HEK293 (cell line): ENCODE results near the gene ZNF644.

Experiments used
- CTCF ChIA-PET: fragments of 350-600 bp; formaldehyde crosslinking; extraction: SDS; loops from one replicate; lab custom pipeline; 2021; ENCODE audit warnings: antibody characterized with exemption; lab: Yijun Ruan, JAX
- POLR2A ChIA-PET: fragments of 300-600 bp; formaldehyde crosslinking; extraction: SDS; loops from one replicate; lab custom pipeline; 2020; ENCODE audit warnings: antibody characterized with exemption, inconsistent platforms; lab: Yijun Ruan, JAX
- H3K27ac ChIP-seq: fragments of 200-500 bp; sonication (Bioruptor generic); 2 replicates; pipeline ENCODE4 v1.5.1; 2014; ENCODE audit warnings: low read depth, low read length, control low read depth, inconsistent platforms; ENCODE audit errors: extremely low read depth
- H3K36me3 ChIP-seq, 2 experiments: fragments of 200-500 bp in 1 of 2; sonication (Bioruptor generic) in 1 of 2; 1 replicate in 1 of 2; 2 replicates in 1 of 2; pipeline ENCODE4 v1.5.1; 2014 to 2017; ENCODE audit warnings: inconsistent platforms in 2 of 2, low read length in 2 of 2; ENCODE audit not compliant: control insufficient read depth in 2 of 2, insufficient read depth in 1 of 2
- H3K4me1 ChIP-seq: fragments of 200-500 bp; sonication (Bioruptor generic); 2 replicates; pipeline ENCODE4 v1.5.1; 2014; ENCODE audit warnings: mild to moderate bottlenecking, low read length, inconsistent platforms; ENCODE audit not compliant: control insufficient read depth, insufficient read depth
- H3K4me3 ChIP-seq: 2 replicates; pipeline ENCODE4 v1.5.1; 2011; ENCODE audit warnings: low read depth, mild to moderate bottlenecking, control low read depth, low read length, moderate library complexity
- H3K9me3 ChIP-seq: fragments of 200-500 bp; sonication (Bioruptor generic); 2 replicates; pipeline ENCODE4 v1.5.1; 2014; ENCODE audit warnings: low read depth, low read length, inconsistent platforms; ENCODE audit not compliant: control insufficient read depth, insufficient read depth
- BCL11A ChIP-seq: fragments of 450-650 bp; formaldehyde crosslinking; IDR thresholded peaks from 2 replicates; pipeline ENCODE4 v1.5.1; 2016; ENCODE audit warnings: low read depth, missing biosample characterization, missing genetic modification characterization
- FEZF1 ChIP-seq: fragments of 450-650 bp; formaldehyde crosslinking; IDR thresholded peaks from 2 replicates; pipeline ENCODE4 v1.5.1; 2016; ENCODE audit warnings: missing biosample characterization, missing genetic modification characterization
- GLIS1 ChIP-seq: fragments of 450-650 bp; formaldehyde crosslinking; IDR thresholded peaks from 2 replicates; pipeline ENCODE4 v1.5.1; 2016; ENCODE audit warnings: missing biosample characterization, missing genetic modification characterization
- HOXA7 ChIP-seq: sonication (generic); formaldehyde crosslinking; IDR thresholded peaks from 2 replicates; pipeline ENCODE4 v1.8.1; 2022; ENCODE audit warnings: missing genetic modification reagents, borderline replicate concordance
- IKZF3 ChIP-seq: fragments of 450-650 bp; IDR thresholded peaks from 2 replicates; pipeline ENCODE4 v1.5.0; 2018; ENCODE audit warnings: missing biosample characterization, mild to moderate bottlenecking, missing genetic modification characterization, moderate library complexity
- KLF8 ChIP-seq: fragments of 450-650 bp; formaldehyde crosslinking; IDR thresholded peaks from 2 replicates; pipeline ENCODE4 v1.5.1; 2016; ENCODE audit warnings: missing biosample characterization, missing genetic modification characterization
- OSR2 ChIP-seq: fragments of 450-650 bp; formaldehyde crosslinking; IDR thresholded peaks from 2 replicates; pipeline ENCODE4 v1.5.1; 2016; ENCODE audit warnings: missing biosample characterization, missing genetic modification characterization
- REPIN1 ChIP-seq: fragments of 450-650 bp; formaldehyde crosslinking; IDR thresholded peaks from 2 replicates; pipeline ENCODE4 v1.5.1; 2017; ENCODE audit warnings: missing biosample characterization, missing genetic modification characterization, low read depth
- TRIM28 ChIP-seq: IDR thresholded peaks from 2 replicates; pipeline ENCODE4 v1.6.1; 2011; ENCODE audit warnings: low read length, control low read depth, borderline replicate concordance
- YY1 ChIP-seq: fragments of 450-650 bp; formaldehyde crosslinking; IDR thresholded peaks from 2 replicates; pipeline ENCODE4 v1.5.1; 2018; ENCODE audit warnings: missing biosample characterization, missing genetic modification characterization
- ZBTB1 ChIP-seq: fragments of 450-650 bp; formaldehyde crosslinking; IDR thresholded peaks from 2 replicates; pipeline ENCODE4 v1.5.1; 2016; ENCODE audit warnings: missing biosample characterization, missing genetic modification characterization
- ZFHX2 ChIP-seq: fragments of 450-650 bp; formaldehyde crosslinking; conservative IDR thresholded peaks from 2 replicates; pipeline ENCODE4 v1.5.1; 2016; ENCODE audit warnings: missing biosample characterization, missing genetic modification characterization
- ZFP69B ChIP-seq: fragments of 450-650 bp; formaldehyde crosslinking; IDR thresholded peaks from 2 replicates; pipeline ENCODE4 v1.5.1; 2016; ENCODE audit warnings: missing biosample characterization, missing genetic modification characterization
- ZNF114 ChIP-seq: fragments of 450-650 bp; formaldehyde crosslinking; IDR thresholded peaks from 2 replicates; pipeline ENCODE4 v1.5.0; 2017; ENCODE audit warnings: missing biosample characterization, missing genetic modification characterization
- ZNF169 ChIP-seq: fragments of 450-650 bp; formaldehyde crosslinking; IDR thresholded peaks from 2 replicates; pipeline ENCODE4 v1.5.1; 2016; ENCODE audit warnings: missing biosample characterization, missing genetic modification characterization
- ZNF19 ChIP-seq: fragments of 450-650 bp; formaldehyde crosslinking; IDR thresholded peaks from 2 replicates; pipeline ENCODE4; 2016; ENCODE audit warnings: missing biosample characterization, missing genetic modification characterization, low read depth
- ZNF214 ChIP-seq: fragments of 450-650 bp; formaldehyde crosslinking; IDR thresholded peaks from 2 replicates; pipeline ENCODE4 v1.5.1; 2017; ENCODE audit warnings: missing biosample characterization, mild to moderate bottlenecking, missing genetic modification characterization, borderline replicate concordance
- ZNF426 ChIP-seq: fragments of 450-650 bp; formaldehyde crosslinking; IDR thresholded peaks from 2 replicates; pipeline ENCODE4 v1.5.1; 2017; ENCODE audit warnings: missing biosample characterization, missing genetic modification characterization, mild to moderate bottlenecking, inconsistent platforms, moderate library complexity
- ZNF433 ChIP-seq: fragments of 450-650 bp; formaldehyde crosslinking; IDR thresholded peaks from 2 replicates; pipeline ENCODE4 v1.5.1; 2016; ENCODE audit warnings: missing biosample characterization, missing genetic modification characterization, low read depth
- ZNF510 ChIP-seq: fragments of 450-650 bp; formaldehyde crosslinking; IDR thresholded peaks from 2 replicates; pipeline ENCODE4 v1.5.1; 2018; ENCODE audit warnings: mild to moderate bottlenecking, missing genetic modification characterization, missing biosample characterization; ENCODE audit not compliant: insufficient replicate concordance
- ZNF521 ChIP-seq: fragments of 450-650 bp; formaldehyde crosslinking; IDR thresholded peaks from 2 replicates; pipeline ENCODE4 v1.5.1; 2017; ENCODE audit warnings: missing biosample characterization, mild to moderate bottlenecking, missing genetic modification characterization
- ZNF677 ChIP-seq: fragments of 450-650 bp; IDR thresholded peaks from 2 replicates; pipeline ENCODE4 v1.5.0; 2018; ENCODE audit warnings: missing biosample characterization, mild to moderate bottlenecking, missing genetic modification characterization, moderate library complexity
- ZNF701 ChIP-seq: fragments of 450-650 bp; formaldehyde crosslinking; IDR thresholded peaks from 2 replicates; pipeline ENCODE4 v1.5.1; 2016; ENCODE audit warnings: missing biosample characterization, missing genetic modification characterization
- ZNF792 ChIP-seq: fragments of 450-650 bp; formaldehyde crosslinking; IDR thresholded peaks from 2 replicates; pipeline ENCODE4 v1.5.1; 2016; ENCODE audit warnings: missing biosample characterization, missing genetic modification characterization
- ZNF843 ChIP-seq: fragments of 450-650 bp; formaldehyde crosslinking; IDR thresholded peaks from 2 replicates; pipeline ENCODE4 v1.5.1; 2016; ENCODE audit warnings: missing biosample characterization, missing genetic modification characterization
- TF ChIP-seq, protein P1 (sequence below): fragments of 450-650 bp; IDR thresholded peaks from 2 replicates; pipeline ENCODE4 v1.5.1; 2018; ENCODE audit warnings: missing biosample characterization, missing genetic modification characterization
- TF ChIP-seq, protein P2 (sequence below): fragments of 450-650 bp; formaldehyde crosslinking; IDR thresholded peaks from 2 replicates; pipeline ENCODE4 v1.5.1; 2016; ENCODE audit warnings: missing biosample characterization, missing genetic modification characterization
- TF ChIP-seq, protein P3 (sequence below): fragments of 450-650 bp; formaldehyde crosslinking; IDR thresholded peaks from 2 replicates; pipeline ENCODE4 v1.5.1; 2016; ENCODE audit warnings: missing biosample characterization, missing genetic modification characterization
- TF ChIP-seq, protein P4 (sequence below): fragments of 450-650 bp; formaldehyde crosslinking; IDR thresholded peaks from 2 replicates; pipeline ENCODE4 v1.5.1; 2016; ENCODE audit warnings: missing biosample characterization, missing genetic modification characterization

ZNF644 gene

DNA sequence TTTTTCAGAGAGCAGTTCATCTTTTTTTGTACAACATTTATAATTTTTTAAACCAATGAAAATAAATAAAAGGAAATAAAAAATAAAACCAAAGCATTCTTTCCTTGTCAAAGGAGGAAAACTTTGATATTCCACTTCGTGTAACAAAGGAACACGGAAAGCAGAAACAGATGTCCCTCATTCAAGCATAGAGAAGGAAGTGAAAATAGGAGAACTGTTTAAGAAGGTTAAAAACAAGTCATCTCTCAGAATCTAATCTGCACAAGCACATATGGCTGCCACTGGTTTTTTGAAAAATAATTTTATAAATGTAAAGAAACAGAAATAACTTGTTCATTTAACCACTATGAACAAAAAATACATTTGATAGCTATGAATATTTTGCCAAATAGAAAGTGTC is 35.9 kb upstream of the ZNF644 start:
- CTCF ChIA-PET = interaction anchor here (0.9 kb wide), 1 partner anchor 108 kb away, joined by 3 read pairs; no protein-coding TSS in a partner anchor
- POLR2A ChIA-PET = no interaction called here
- H3K27ac ChIP-seq = no peak overlapping the region

DNA sequence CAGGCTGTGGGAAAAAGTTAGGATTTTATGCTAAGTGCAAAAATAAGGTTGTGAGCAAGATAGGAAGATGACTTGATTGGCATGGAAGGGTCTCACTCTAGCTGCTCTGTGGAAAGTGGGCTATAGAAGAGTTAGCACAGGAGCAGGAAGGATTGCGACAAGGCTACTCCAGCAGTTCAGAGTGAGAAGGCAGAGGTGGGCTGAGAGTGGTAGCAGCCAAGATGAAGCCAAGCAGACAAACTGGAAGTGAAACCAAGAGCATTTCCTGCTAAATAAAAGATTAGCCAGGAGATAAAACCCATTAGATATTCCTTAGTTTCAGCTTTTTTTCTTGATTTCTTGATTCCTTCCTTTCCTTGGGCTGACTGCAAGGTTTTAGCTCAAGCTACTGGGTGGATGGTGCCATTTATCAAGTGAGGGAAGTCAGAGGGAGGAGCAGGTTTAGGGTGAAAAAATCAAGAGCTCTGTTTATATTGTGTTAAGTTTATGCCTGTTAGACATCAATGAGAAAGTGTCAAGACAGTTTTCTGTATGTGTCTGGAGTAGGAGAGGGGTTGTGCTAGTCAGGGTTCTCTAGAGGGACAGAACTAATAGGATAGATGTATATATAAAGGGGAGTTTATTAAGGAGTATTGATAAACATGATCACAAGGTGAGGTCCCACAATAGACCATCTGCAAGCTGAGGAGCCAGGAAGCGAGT is 33.1 kb upstream of the ZNF644 start:
- Histone ChIP-seq H3K36me3 (no peaks in the 10 kb centered on the region), H3K9me3 (no peaks in the 10 kb centered on the region), H3K4me3 (no peak overlapping the region), H3K27ac (no peak overlapping the region), H3K4me1 (no peaks in the 10 kb centered on the region)
- ChIA-PET CTCF (interaction anchor here (0.7 kb wide), 1 partner anchor 333 kb away, joined by 3 read pairs; no protein-coding TSS in a partner anchor), POLR2A (no interaction called here)
- TF ChIP-seq, protein P1, sequence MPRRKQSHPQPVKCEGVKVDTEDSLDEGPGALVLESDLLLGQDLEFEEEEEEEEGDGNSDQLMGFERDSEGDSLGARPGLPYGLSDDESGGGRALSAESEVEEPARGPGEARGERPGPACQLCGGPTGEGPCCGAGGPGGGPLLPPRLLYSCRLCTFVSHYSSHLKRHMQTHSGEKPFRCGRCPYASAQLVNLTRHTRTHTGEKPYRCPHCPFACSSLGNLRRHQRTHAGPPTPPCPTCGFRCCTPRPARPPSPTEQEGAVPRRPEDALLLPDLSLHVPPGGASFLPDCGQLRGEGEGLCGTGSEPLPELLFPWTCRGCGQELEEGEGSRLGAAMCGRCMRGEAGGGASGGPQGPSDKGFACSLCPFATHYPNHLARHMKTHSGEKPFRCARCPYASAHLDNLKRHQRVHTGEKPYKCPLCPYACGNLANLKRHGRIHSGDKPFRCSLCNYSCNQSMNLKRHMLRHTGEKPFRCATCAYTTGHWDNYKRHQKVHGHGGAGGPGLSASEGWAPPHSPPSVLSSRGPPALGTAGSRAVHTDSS (tag by site-specific recombination) = no peak
- no peak for TF ChIP-seq TRIM28
- no peak for TF ChIP-seq ZFHX2 (tag by site-specific recombination)
- no peak for TF ChIP-seq ZBTB1 (tag by site-specific recombination)
- TF ChIP-seq GLIS1 (tag by site-specific recombination) = no peak
- no peak for TF ChIP-seq IKZF3 (tag by site-specific recombination)
- no peak for TF ChIP-seq YY1 (tag by site-specific recombination)
- TF ChIP-seq ZNF426 = no peak
- TF ChIP-seq ZNF214 = no peak
- no peak for TF ChIP-seq ZNF521 (tag by site-specific recombination)
- TF ChIP-seq, protein P2, sequence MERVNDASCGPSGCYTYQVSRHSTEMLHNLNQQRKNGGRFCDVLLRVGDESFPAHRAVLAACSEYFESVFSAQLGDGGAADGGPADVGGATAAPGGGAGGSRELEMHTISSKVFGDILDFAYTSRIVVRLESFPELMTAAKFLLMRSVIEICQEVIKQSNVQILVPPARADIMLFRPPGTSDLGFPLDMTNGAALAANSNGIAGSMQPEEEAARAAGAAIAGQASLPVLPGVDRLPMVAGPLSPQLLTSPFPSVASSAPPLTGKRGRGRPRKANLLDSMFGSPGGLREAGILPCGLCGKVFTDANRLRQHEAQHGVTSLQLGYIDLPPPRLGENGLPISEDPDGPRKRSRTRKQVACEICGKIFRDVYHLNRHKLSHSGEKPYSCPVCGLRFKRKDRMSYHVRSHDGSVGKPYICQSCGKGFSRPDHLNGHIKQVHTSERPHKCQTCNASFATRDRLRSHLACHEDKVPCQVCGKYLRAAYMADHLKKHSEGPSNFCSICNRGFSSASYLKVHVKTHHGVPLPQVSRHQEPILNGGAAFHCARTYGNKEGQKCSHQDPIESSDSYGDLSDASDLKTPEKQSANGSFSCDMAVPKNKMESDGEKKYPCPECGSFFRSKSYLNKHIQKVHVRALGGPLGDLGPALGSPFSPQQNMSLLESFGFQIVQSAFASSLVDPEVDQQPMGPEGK = no peak
- TF ChIP-seq ZNF114 (tag by site-specific recombination) = no peak

More for the DNA sequence above, 35.9 kb upstream of the ZNF644 start:
- Histone ChIP-seq H3K4me1 (no peaks in the 10 kb centered on the region), H3K4me3 (no peak overlapping the region), H3K9me3 (no peaks in the 10 kb centered on the region), H3K36me3 (no peaks in the 10 kb centered on the region)
- TF ChIP-seq ZNF677 (tag by site-specific recombination) = no peak
- no peak for TF ChIP-seq KLF8 (tag by site-specific recombination)
- TF ChIP-seq, protein P1 (tag by site-specific recombination) = no peak
- no peak for TF ChIP-seq ZNF701
- TF ChIP-seq ZNF169 (tag by site-specific recombination) = no peak
- no peak for TF ChIP-seq BCL11A (tag by site-specific recombination)
- no peak for TF ChIP-seq ZNF792 (tag by site-specific recombination)
- TF ChIP-seq, protein P3, sequence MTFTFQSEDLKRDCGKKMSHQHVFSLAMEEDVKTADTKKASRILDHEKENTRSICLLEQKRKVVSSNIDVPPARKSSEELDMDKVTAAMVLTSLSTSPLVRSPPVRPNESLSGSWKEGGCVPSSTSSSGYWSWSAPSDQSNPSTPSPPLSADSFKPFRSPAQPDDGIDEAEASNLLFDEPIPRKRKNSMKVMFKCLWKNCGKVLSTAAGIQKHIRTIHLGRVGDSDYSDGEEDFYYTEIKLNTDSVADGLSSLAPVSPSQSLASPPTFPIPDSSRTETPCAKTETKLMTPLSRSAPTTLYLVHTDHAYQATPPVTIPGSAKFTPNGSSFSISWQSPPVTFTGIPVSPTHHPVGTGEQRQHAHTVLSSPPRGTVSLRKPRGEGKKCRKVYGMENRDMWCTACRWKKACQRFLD (tag by site-specific recombination) = no peak
- no peak for TF ChIP-seq FEZF1
- no peak for TF ChIP-seq ZNF19 (tag by site-specific recombination)
- TF ChIP-seq, protein P4, sequence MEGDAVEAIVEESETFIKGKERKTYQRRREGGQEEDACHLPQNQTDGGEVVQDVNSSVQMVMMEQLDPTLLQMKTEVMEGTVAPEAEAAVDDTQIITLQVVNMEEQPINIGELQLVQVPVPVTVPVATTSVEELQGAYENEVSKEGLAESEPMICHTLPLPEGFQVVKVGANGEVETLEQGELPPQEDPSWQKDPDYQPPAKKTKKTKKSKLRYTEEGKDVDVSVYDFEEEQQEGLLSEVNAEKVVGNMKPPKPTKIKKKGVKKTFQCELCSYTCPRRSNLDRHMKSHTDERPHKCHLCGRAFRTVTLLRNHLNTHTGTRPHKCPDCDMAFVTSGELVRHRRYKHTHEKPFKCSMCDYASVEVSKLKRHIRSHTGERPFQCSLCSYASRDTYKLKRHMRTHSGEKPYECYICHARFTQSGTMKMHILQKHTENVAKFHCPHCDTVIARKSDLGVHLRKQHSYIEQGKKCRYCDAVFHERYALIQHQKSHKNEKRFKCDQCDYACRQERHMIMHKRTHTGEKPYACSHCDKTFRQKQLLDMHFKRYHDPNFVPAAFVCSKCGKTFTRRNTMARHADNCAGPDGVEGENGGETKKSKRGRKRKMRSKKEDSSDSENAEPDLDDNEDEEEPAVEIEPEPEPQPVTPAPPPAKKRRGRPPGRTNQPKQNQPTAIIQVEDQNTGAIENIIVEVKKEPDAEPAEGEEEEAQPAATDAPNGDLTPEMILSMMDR (tag by site-specific recombination) = no peak
- no peak for TF ChIP-seq OSR2 (tag by site-specific recombination)
- no peak for TF ChIP-seq ZNF843 (tag by site-specific recombination)
- no peak for TF ChIP-seq REPIN1
- no peak for TF ChIP-seq ZNF510 (tag by site-specific recombination)
- TF ChIP-seq HOXA7 = no peak
- TF ChIP-seq ZNF433 = no peak
- no peak for TF ChIP-seq ZFP69B (tag by site-specific recombination)
